ENCODE measurements around the gene PKDCC.

The PKDCC gene

GRCh38 chr2:42089340-42089925 is 41.6 kb downstream of the PKDCC start:
- DNase-seq (ENCODE audit: low read depth in 3 of 3), result peak in 1 of 3 experiments; percentile 48

DNA sequence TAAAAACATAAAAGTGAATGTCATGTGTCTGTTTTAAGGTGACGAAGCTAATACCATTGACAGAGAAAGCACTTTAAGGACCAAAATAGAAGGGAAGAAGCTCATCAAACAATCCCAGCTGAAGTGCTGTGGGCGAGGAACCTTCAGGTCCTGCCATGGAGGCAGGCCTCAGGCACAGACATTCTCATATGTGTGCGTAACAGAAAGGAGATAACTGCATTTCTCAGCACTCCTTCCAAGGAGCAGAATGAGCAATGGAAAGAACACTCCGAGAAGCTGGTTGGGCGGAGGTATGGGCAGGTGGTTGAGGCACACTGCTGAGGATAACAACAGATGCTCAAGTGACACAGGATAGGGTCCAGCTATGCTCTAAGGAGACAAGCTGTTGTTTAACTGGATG is 42.4 kb downstream of the PKDCC start:
- no peak for DNase-seq (ENCODE audit: low read depth in 3 of 3)

DNA sequence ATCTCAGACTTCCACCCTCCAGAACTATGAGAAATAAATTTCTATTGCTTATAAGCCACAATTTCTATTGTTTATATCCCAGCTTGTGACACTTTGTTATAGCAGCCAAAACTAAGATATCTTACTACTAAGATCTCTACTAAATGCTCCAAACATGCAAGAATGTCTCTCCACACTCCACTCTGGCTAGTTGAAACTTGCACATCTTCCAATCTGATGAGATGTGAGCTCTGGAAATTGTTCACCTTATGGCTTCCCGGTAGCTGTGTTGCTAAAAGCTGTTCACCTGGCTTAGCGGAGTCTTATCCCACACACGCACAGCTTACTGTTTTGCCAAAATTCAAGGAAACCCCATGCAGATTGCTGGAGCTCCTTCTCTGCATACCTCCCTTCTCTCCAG is 43.9 kb downstream of the PKDCC start:
- no peak for DNase-seq (ENCODE audit: low read depth in 3 of 3)

DNA sequence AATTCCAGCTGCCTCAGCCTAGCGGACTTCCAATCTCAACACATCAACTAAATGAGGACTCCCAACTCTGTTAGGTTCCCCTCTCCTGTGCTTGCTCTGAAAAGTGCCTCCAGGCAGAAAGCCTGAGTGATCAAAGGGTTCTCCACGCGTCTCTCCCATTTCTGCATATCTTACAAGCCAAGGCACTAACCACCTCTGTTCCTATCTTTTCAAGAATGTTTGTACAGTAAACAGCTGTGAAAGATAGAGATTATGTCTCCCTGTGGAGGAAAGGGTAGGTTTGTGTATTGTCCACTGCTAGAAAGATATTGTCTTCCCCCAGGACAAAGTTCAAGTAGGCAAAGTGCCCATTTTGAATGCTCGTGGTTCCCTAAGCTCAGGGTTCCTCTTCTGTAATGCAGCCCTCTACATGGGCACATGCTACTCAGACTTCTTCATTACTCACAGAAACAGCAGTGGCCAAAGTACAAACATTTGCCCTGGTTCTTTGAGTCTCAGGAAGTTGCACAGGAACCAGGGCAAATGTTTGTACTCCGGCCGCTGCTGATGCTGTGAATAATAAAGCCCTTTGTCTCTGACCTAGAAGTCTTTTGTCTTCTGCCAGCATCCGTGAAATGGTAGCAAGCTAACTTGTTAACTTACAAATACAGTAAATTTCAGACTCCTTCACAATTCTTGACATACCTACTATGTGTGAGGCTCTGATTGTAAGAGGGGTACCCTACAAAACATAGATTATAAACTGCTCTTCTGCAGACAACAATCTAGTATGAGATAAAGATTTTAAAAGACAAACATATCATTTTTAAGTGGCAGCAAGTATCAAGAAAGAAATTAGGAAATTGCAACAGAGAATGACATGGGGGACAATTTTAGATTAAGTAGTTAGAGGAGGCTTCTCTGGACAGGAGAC is 44.5 kb downstream of the PKDCC start:
- no peak for DNase-seq (ENCODE audit: low read depth in 3 of 3)

DNA sequence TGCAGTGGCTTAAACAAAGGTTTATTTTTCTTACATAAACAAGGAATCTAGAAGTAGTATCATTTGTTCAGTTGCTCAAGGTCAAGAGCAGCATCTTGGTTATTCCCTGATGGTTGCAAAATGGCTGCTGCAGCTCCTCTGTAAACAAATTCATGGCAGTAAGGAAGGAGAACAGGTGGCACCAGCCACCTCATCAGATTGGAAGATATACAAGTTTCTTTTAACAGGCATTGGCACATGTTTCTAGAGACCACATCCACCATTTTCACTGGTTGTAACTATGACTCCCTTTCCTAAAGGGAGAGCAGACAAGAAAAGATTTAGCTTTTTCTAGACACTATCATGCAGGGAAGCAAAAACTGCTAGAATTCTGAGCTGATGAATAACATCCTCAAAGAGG is 46.3 kb downstream of the PKDCC start:
- no peak for DNase-seq (ENCODE audit: low read depth in 3 of 3)

GRCh38 chr2:42095923-42096408 is 48.1 kb downstream of the PKDCC start:
- DNase-seq (ENCODE audit: low read depth in 3 of 3), result peak; percentile 40 to 61 (median 52)

DNA sequence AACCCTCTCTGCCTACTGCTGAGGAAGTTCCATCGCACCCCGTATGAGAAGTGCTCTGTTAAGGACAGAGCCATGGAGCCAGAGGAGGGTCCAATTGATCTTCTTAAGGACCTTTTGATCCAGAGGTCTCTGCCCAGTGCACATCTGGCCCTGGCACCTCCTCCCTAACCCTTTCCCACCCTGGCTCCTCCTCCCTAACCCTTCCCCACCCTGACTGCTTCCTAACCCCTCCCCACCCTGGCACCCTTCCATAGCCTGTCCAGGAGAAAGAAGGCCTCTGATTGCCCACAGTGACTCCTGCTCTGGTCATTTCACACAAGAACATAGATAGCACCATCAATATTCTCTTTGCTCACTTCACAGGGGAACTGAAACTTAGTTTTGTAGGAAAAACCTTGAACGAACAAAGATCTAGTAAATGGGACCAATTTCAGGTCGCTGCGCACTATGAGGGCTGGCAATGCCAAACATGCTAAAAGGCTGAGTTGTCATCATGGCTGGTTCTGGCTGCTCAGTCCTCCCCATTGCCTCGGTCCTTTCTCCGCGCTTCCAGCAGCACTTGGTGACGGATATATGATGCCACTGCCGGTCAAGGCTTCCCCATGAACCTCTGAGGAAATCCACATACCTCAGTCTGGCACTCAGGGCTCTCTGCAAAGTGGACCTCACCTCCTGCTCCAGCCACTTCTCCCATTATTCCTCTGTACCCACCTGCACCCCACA is 49.2 kb downstream of the PKDCC start:
- DNase-seq (ENCODE audit: low read depth in 3 of 3), result no peak

DNA sequence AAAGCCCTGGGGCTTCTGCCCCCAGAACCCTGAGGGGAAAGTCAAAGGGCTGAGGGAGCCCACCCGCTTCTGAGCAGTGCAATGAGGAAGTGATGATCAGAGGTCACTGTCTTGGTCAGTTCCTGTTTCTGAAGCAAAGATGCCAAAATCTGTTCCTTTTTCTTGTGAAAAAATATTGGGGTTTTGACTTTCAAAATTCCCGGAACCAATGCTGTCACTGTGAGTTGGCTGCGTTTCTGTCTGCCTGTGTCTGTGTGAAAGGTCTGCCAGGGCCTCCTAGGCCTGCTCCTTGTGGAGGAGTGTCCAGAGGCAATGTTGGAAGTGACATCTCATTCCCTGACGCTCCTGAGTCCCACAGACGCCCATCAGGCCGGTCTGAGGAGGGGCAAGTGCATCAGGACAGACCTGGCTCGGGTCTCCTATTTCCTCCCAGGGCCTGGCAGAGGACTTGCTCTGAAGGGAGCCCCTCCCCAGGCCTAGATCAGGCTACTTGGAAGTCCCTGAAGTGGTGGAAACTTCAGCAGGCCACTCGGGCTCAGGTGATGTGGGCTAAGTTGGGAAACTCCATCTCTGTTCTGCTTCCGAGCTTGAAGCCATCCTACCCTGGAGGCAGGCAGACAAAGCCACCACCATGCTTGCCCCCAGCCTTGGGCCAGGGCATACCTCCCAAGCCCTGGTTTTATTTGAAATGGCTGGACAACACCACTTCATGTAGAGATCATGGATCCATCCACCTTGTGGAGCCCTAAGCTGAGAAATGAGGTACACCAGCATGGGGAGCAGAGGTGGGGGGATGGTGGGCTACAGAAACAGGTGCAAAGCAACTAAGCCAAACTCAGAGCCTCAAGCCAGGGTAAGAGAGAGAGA is 51.0 kb downstream of the PKDCC start:
- no peak for DNase-seq (ENCODE audit: low read depth in 3 of 3)

- DNase-seq (ENCODE audit: low read depth in 3 of 3), result no peak
Observed at GRCh38 chr2:42099438-42100173, 51.8 kb downstream of the PKDCC start.

- DNase-seq (ENCODE audit: low read depth in 3 of 3), result no peak
Observed at GRCh38 chr2:42100683-42101205, 52.9 kb downstream of the PKDCC start.

DNA sequence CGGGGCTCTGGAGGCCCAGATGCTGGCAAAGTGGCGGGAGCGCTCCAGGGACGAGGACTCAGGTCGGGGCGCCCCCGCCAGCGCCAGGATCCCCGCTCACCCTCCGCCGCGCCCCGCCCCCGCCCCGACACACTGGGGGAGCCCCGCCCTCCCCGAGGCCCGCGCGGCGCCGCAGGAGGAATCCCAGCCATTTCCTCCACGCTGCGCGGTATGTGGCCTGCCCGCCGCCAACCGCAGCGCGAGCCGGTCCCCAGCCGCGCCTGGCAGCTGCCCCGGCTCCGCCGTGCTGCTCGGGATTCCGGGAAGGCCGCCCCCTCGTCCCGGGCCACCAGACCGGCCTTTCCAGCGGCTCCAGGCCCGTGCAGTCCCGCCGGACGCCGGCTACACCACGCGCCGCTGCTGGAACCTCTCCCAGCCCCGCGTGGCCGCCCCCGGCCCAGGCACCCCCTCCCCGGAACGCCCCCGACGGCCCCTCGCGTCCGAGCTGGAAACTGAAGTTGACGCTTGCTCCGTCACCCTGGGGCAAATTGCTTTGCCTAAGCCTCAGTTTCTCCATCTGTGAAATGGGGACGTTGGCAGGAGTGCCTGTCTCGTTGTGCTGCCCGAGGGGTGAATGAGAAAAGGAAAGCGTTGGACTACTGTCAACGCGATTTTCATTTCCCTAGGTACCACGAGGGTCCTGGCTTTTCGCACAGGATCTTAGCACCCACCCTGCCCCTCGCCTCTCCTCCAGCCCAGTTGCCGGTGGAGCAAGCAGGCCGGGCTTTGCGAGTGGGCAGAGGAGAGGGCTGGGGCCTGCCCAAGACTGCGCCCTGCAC is 53.6 kb downstream of the PKDCC start:
- DNase-seq (ENCODE audit: low read depth in 3 of 3), result peak; percentile 33 to 45 (median 44)

DNA sequence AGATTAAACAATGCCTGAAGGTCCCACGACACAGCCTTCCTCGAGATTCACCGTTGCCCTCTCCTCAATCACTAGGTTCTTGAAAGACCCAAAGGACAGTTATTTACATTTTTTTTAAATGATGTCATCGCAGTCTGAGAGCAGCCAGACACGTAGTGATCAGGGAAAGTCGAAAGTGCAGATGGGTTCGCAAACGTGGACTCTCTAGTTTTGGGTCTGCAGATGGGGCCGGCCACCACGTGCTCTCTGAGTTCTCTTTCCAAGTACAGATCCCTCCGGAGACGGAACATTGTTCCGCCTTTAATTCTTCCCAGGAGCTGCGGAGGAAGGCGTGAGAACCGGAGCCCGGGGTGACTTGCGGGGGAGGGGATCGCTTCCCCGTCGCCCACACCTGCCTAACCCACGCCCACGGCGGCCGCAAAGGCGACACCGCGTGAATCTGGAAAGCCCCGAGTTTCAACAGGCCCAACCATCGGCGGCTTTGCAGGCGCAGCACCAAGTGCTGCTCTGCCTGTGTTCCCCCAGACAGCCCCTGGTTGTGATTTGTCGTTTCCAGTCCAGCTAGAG is 54.3 kb downstream of the PKDCC start:
- peak; percentile 73 to 92 (median 89) for DNase-seq (ENCODE audit: low read depth in 3 of 3)

DNA sequence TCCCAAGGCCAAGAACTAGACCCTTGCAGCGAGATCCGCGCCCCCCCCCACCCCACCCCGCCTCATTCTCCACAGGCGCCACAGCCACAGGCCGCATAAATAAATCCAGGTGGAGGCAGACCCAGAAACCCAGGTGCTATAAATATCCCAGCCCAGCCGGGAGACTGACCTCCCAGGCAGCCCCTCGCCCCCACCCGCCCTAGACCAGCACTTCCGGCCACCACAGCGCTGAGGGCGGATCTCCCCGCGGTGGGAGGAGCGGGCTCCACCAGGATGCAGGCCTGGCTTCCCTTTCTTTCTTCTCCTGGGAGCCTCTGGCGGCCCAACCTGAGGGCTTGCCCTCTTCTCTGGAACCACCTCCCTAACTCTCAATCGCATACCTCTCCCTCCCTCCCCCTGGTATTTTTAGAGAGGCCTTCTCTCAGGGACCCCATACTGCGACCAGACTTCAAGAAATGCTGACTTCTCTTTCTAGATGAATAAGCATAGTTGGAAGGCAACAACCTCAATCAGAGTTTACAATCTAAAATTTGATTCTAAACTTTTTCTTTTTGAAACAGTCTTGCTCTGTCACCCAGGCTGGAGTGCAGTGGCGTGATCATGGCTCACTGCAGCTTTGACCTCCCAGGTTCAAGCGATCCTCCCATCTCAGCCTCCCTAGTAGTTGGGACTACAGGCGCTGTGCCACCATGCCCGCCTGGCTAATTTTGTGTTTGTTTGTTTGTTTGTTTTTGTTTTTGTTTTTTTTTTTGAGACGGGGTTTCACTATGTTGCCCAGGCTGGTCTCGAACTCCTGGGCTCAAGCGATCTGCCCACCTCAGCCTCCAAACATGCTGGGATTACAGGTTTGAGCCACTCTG is 55.0 kb downstream of the PKDCC start:
- no peak for DNase-seq (ENCODE audit: low read depth in 3 of 3)

DNA sequence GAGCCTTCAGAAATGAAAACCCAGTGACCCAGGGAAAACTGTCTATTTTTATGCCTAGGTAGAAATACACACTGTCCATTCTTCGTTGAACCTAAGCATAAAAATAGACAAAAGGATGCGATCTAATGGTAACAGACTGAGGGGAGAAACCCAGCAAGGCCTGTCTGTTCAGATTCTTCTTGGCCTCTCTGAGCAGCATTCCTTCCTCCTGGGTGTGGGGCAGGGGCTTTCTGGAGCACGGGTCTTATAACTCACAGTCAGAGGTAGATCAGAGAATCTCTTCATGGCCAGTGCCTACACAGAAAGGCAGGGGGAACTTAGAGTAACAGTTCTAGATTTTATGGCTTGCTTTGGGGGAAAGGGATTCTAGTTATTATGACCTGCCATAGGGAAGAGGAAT is 56.0 kb downstream of the PKDCC start:
- no peak for DNase-seq (ENCODE audit: low read depth in 3 of 3)

- no peak for DNase-seq (ENCODE audit: low read depth in 3 of 3)
Observed at GRCh38 chr2:42104621-42105020, 56.8 kb downstream of the PKDCC start.

- DNase-seq (ENCODE audit: low read depth in 3 of 3), result peak in 2 of 3 experiments; percentile 56 to 67
Observed at GRCh38 chr2:42105330-42106256, 57.8 kb downstream of the PKDCC start.

DNA sequence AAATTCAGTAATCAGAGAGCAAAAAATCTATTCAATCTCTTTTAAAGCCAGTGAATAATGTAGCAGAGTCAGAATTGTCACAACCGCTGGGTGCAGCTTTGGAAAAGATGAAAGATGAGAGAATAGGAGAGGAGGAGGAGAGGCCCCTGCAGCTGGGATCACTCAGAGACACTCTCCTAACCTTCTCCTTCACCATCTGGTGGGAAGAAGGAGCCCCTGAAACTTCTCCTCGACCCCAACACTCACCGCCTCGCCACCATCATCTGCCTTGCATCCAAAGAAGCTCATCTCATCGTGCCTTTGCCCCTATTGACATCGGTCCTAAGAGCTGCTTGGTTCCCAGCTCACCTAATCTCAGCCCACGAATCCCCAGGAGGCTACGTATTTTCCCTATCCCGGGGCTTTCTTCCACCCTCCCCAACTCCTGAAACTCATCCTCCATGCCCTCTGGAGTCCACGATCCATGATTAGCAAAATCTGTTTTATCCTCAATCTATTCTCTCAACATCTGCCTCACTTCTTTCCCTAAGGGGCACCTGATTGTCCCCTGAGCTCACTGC is 58.5 kb downstream of the PKDCC start:
- no peak for DNase-seq (ENCODE audit: low read depth in 3 of 3)
